Mesenchymal stem cell (in vitro differentiated cells and primary cell): ENCODE measurements around the gene SH3PXD2A.
A peak's percentile ranks its signal among the peaks of the same experiment; 100 is the strongest.

Experiments used
- DNase-seq: peaks from one replicate; pipeline ENCODE4 v3.0.0-alpha.2; 2013
- H2AFZ ChIP-seq: one replicate; pipeline ENCODE4 v1.6.1; 2013; ENCODE audit warnings: low read depth, mild to moderate bottlenecking, control low read depth, inconsistent platforms, low read length, moderate library complexity
- H2AK5ac ChIP-seq: 2 replicates; pipeline ENCODE4 v1.6.1; 2013; ENCODE audit warnings: low read length, moderate library complexity, mild to moderate bottlenecking, inconsistent platforms; ENCODE audit not compliant: severe bottlenecking
- H2BK120ac ChIP-seq: one replicate; pipeline ENCODE4 v1.6.1; 2013; ENCODE audit warnings: low read depth, mild to moderate bottlenecking, inconsistent platforms, low read length, moderate library complexity
- H2BK12ac ChIP-seq, 2 experiments: one replicate each; pipeline ENCODE4 v1.6.1; 2013; ENCODE audit warnings: inconsistent platforms in 2 of 2, low read length in 2 of 2, mild to moderate bottlenecking in 2 of 2, moderate library complexity in 2 of 2, control low read depth in 1 of 2
- H2BK15ac ChIP-seq: one replicate; pipeline ENCODE4 v1.6.1; 2013; ENCODE audit warnings: mild to moderate bottlenecking, low read depth, inconsistent platforms; ENCODE audit not compliant: poor library complexity, severe bottlenecking
- H2BK5ac ChIP-seq: 2 replicates; pipeline ENCODE4 v1.6.1; 2013; ENCODE audit warnings: low read depth, mild to moderate bottlenecking, low read length, control low read depth, inconsistent platforms; ENCODE audit not compliant: poor library complexity, severe bottlenecking
- H3K14ac ChIP-seq, 2 experiments: one replicate each; pipeline ENCODE4 v1.6.1; 2013; ENCODE audit warnings: inconsistent platforms in 2 of 2, low read length in 2 of 2, control low read depth in 1 of 2, mild to moderate bottlenecking in 1 of 2, moderate library complexity in 1 of 2
- H3K18ac ChIP-seq, 2 experiments: one replicate each; pipeline ENCODE4 v1.6.1; 2013; ENCODE audit warnings: inconsistent platforms in 2 of 2, low read length in 2 of 2, control low read depth in 1 of 2, low read depth in 1 of 2, mild to moderate bottlenecking in 1 of 2
- H3K23ac ChIP-seq, 2 experiments: one replicate each; pipeline ENCODE4 v1.6.1; 2013; ENCODE audit warnings: inconsistent platforms in 2 of 2, low read length in 2 of 2, mild to moderate bottlenecking in 2 of 2, moderate library complexity in 2 of 2, control low read depth in 1 of 2
- H3K27ac ChIP-seq: 2 replicates; pipeline ENCODE4 v1.5.1; 2013; ENCODE audit warnings: mild to moderate bottlenecking, moderate library complexity, low read length, control low read depth, inconsistent platforms; ENCODE audit not compliant: poor library complexity, severe bottlenecking
- H3K27me3 ChIP-seq, 2 experiments: 2 replicates each; pipeline versions ENCODE4 v1.6.1 to v1.7.0; 2013; ENCODE audit warnings: low read length in 2 of 2, mild to moderate bottlenecking in 2 of 2, moderate library complexity in 2 of 2, control low read depth in 1 of 2, inconsistent platforms in 1 of 2; ENCODE audit not compliant: control insufficient read depth in 1 of 2, insufficient read depth in 1 of 2
- H3K36me3 ChIP-seq, 2 experiments: 2 replicates each; pipeline versions ENCODE4 v1.6.1 to v1.7.0; 2013; ENCODE audit warnings: low read length in 2 of 2, control low read depth in 1 of 2, inconsistent platforms in 1 of 2, low read depth in 1 of 2, mild to moderate bottlenecking in 1 of 2; ENCODE audit not compliant: insufficient read depth in 2 of 2, control insufficient read depth in 1 of 2
- H3K4ac ChIP-seq, 2 experiments: one replicate each; pipeline ENCODE4 v1.6.1; 2013; ENCODE audit warnings: inconsistent platforms in 2 of 2, low read length in 2 of 2, mild to moderate bottlenecking in 2 of 2, moderate library complexity in 2 of 2, control low read depth in 1 of 2, low read depth in 1 of 2
- H3K4me1 ChIP-seq: 2 replicates; pipeline ENCODE4 v1.6.1; 2013; ENCODE audit warnings: low read depth, low read length, control low read depth; ENCODE audit not compliant: control insufficient read depth, insufficient read depth
- H3K4me2 ChIP-seq: 2 replicates; pipeline ENCODE4 v1.6.1; 2013; ENCODE audit warnings: low read length, mild to moderate bottlenecking, inconsistent platforms; ENCODE audit not compliant: poor library complexity, severe bottlenecking
- H3K4me3 ChIP-seq, 2 experiments: 2 replicates each; pipeline versions ENCODE4 v1.5.1 to v1.7.0; 2013; ENCODE audit warnings: low read length in 2 of 2, mild to moderate bottlenecking in 2 of 2, control low read depth in 1 of 2, low read depth in 1 of 2; ENCODE audit not compliant: insufficient read depth in 1 of 2
- H3K79me1 ChIP-seq: replicated peaks from 2 replicates; pipeline ENCODE4 v1.6.1; 2013; ENCODE audit warnings: mild to moderate bottlenecking, control low read depth, low read length, inconsistent platforms; ENCODE audit not compliant: poor library complexity, severe bottlenecking
- H3K9ac ChIP-seq: 2 replicates; pipeline ENCODE4 v1.7.0; 2013; ENCODE audit warnings: mild to moderate bottlenecking, low read length, moderate library complexity
- H3K9me3 ChIP-seq: 2 replicates; pipeline ENCODE4 v1.7.0; 2013; ENCODE audit warnings: mild to moderate bottlenecking, low read length; ENCODE audit not compliant: control insufficient read depth
- H4K8ac ChIP-seq: one replicate; pipeline ENCODE4 v1.6.1; 2013; ENCODE audit warnings: inconsistent platforms, mild to moderate bottlenecking, low read length, moderate library complexity
- H4K91ac ChIP-seq: one replicate; pipeline ENCODE4 v1.6.1; 2013; ENCODE audit warnings: mild to moderate bottlenecking, low read length, inconsistent platforms
- WGBS: methylation state at CpG from one replicate; pipeline ENCODE4 v1.1.7; 2013; ENCODE audit warnings: mixed read lengths; 5-methylcytosine and 5-hydroxymethylcytosine counted together

Gene SH3PXD2A

GRCh38 chr10:103765168-103765567, 90.2 kb downstream of the SH3PXD2A start:
- Histone ChIP-seq H3K27me3 (no peaks in the 10 kb centered on the region), H3K9ac (no peak overlapping the region), H2AFZ (no peak overlapping the region), H3K18ac (peak overlapping the region in 1 of 2 experiments; percentile 13), H2BK120ac (no peak overlapping the region), H3K4me3 (no peak overlapping the region), H3K23ac (no peak overlapping the region), H3K14ac (no peak overlapping the region), H4K91ac (no peak overlapping the region), H3K9me3 (no peaks in the 10 kb centered on the region), H3K36me3 (peaks cover 0 to 18% of the 10 kb centered on the region in 2 experiments), H3K27ac (no peak overlapping the region), H2BK15ac (peak overlapping the region; percentile 29), H4K8ac (no peak overlapping the region), H3K4me1 (peaks cover 38% of the 10 kb centered on the region), H2AK5ac (peak overlapping the region; percentile 5), H3K4ac (no peak overlapping the region), H2BK12ac (peak overlapping the region in 1 of 2 experiments; percentile 23), H2BK5ac (no peak overlapping the region), H3K4me2 (no peak overlapping the region), H3K79me1 (no peaks in the 10 kb centered on the region)
- peak; percentile 61 for DNase-seq
- WGBS: 48% methylated on average over 5 of the region's 6 CpGs

GRCh38 chr10:103764296-103765088, 90.9 kb downstream of the SH3PXD2A start:
- Histone ChIP-seq H3K79me1 (no peaks in the 10 kb centered on the region), H3K23ac (no peak overlapping the region), H3K27ac (no peak overlapping the region), H2BK5ac (no peak overlapping the region), H4K91ac (no peak overlapping the region), H3K4ac (peak overlapping the region in 1 of 2 experiments; percentile 13), H2BK15ac (peak overlapping the region; percentile 35), H3K27me3 (no peaks in the 10 kb centered on the region), H3K14ac (no peak overlapping the region), H2BK12ac (no peak overlapping the region), H3K4me1 (peaks cover 42% of the 10 kb centered on the region), H3K18ac (no peak overlapping the region), H2AFZ (no peak overlapping the region), H3K36me3 (peaks cover 0 to 18% of the 10 kb centered on the region in 2 experiments), H3K4me2 (no peak overlapping the region), H2BK120ac (no peak overlapping the region), H2AK5ac (no peak overlapping the region), H4K8ac (no peak overlapping the region), H3K9ac (no peak overlapping the region), H3K9me3 (no peaks in the 10 kb centered on the region), H3K4me3 (no peak overlapping the region)
- no peak for DNase-seq
- 95% methylated on average over 7 of the region's 7 CpGs for WGBS

- H2BK5ac ChIP-seq: no peak overlapping the region
- H3K14ac ChIP-seq: peak overlapping the region in 1 of 2 experiments; percentile 19
- peaks cover 49% of the 10 kb centered on the region for H3K4me1 ChIP-seq
- no peak overlapping the region for H2BK15ac ChIP-seq
- no peak overlapping the region for H3K23ac ChIP-seq
- H2BK12ac ChIP-seq: peak overlapping the region in 1 of 2 experiments; percentile 24
- H3K79me1 ChIP-seq: no peaks in the 10 kb centered on the region
- peak overlapping the region; percentile 82 for H4K8ac ChIP-seq
- 59% methylated on average over 7 of the region's 7 CpGs for WGBS
- peak overlapping the region in 1 of 2 experiments; percentile 70 for H3K4ac ChIP-seq
- no peak overlapping the region for H2BK120ac ChIP-seq
- no peaks in the 10 kb centered on the region for H3K9me3 ChIP-seq
- peak overlapping the region; percentile 30 to 68 for H3K18ac ChIP-seq
- H3K27ac ChIP-seq: no peak overlapping the region
- H3K4me3 ChIP-seq: no peak overlapping the region
- H3K36me3 ChIP-seq: peaks cover 0 to 18% of the 10 kb centered on the region in 2 experiments
- no peak overlapping the region for H2AFZ ChIP-seq
- H3K27me3 ChIP-seq: no peaks in the 10 kb centered on the region
- peak overlapping the region; percentile 40 for H4K91ac ChIP-seq
- H3K4me2 ChIP-seq: no peak overlapping the region
- peak; percentile 34 for DNase-seq
- no peak overlapping the region for H3K9ac ChIP-seq
- no peak overlapping the region for H2AK5ac ChIP-seq
These were observed 91.8 kb downstream of the SH3PXD2A start for GRCh38 chr10:103763374-103764202.

GRCh38 chr10:103762916-103763315, 92.5 kb downstream of the SH3PXD2A start:
- Histone ChIP-seq H3K36me3 (peaks cover 0 to 18% of the 10 kb centered on the region in 2 experiments), H4K91ac (no peak overlapping the region), H3K9me3 (no peaks in the 10 kb centered on the region), H3K9ac (no peak overlapping the region), H3K4me3 (no peak overlapping the region), H2AK5ac (peak overlapping the region; percentile 53), H3K4ac (peak overlapping the region; percentile 55 to 70), H3K27me3 (no peaks in the 10 kb centered on the region), H4K8ac (peak overlapping the region; percentile 45), H3K4me2 (no peak overlapping the region), H2BK120ac (peak overlapping the region; percentile 35), H3K27ac (no peak overlapping the region), H3K23ac (no peak overlapping the region), H3K79me1 (no peaks in the 10 kb centered on the region), H3K18ac (peak overlapping the region; percentile 34 to 73), H2BK12ac (peak overlapping the region in 1 of 2 experiments; percentile 46), H3K4me1 (peaks cover 49% of the 10 kb centered on the region), H2BK5ac (no peak overlapping the region), H2BK15ac (peak overlapping the region; percentile 6), H3K14ac (peak overlapping the region in 1 of 2 experiments; percentile 47), H2AFZ (no peak overlapping the region)
- 100% methylated on average over 2 of the region's 2 CpGs for WGBS
- DNase-seq: no peak
